Kidney glomerular epithelial cell (primary cell): ENCODE data around the gene DOCK10.

Source experiments
- DNase-seq: peaks from one replicate; lab custom pipeline; 2025; lab: John Stamatoyannopoulos, UW

The DOCK10 gene

GRCh38 chr2:224833986-224834385, 208.3 kb downstream of the DOCK10 start:
- no peak for DNase-seq

DNA sequence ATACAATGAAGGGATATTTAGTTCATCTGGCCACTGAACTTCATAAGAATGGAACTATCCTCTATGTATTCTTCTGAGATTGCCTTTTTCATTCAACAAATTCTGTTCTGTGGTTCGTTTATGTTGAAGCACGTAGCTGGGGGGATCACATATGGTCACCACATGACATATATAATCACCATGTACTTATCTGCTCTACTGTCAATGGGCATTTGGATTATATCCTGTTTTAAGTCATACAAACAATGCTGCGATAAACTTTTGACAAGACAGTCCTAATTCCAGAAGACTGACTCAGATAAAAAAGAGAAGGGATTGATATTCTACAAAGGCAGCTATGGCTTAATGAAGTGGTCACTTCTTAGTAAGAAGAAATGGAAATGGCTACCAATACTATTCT, 210.1 kb downstream of the DOCK10 start:
- no peak for DNase-seq

GRCh38 chr2:224831530-224831929, 210.7 kb downstream of the DOCK10 start:
- DNase-seq, result no peak

GRCh38 chr2:224820283-224820991, 221.8 kb downstream of the DOCK10 start:
- DNase-seq, result no peak

- DNase-seq, result no peak
Measured at GRCh38 chr2:224819075-224819474, 223.2 kb downstream of the DOCK10 start.

- DNase-seq, result no peak
Measured at GRCh38 chr2:224817676-224818075, 224.6 kb downstream of the DOCK10 start.

DNA sequence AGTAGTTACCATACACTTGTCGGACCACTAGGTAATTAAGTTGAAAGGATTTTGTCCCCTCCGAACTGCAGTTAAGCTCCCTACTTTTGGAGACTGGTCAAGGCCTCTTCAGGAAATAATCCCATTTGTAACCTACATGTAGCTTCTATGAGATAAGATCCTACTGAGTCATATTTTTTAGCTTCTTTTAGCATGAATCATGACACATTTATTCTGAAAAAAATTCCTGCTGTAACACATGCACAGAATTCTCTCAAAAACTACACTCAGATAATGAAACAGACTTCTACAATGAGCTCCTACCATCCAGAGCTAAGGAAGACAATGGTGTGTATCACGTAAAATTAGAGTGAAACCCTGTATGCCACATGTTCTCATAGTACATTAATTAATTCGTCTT, 225.5 kb downstream of the DOCK10 start:
- DNase-seq, result peak; percentile 77

DNA sequence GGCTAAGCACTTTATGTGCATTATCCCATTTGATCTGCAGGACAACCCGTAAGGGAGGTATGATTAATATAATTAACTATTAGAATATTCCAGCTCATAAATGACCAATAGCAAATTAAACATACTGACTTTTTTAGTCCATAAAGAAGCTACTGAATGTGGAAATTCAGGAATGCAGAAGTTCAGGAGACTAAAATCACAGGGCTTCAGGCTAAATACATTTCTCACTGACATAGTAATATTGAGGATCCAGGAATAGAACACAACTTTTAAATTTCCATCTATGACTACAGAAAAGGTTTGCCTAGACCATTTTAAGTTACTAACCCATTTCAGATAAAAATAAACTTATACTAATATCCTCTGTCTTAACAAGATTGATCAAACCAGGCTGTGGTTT, 228.7 kb downstream of the DOCK10 start:
- no peak for DNase-seq

- no peak for DNase-seq
Measured at GRCh38 chr2:224807153-224807964, 234.9 kb downstream of the DOCK10 start.

GRCh38 chr2:224803930-224804329, 238.3 kb downstream of the DOCK10 start:
- DNase-seq, result no peak

DNA sequence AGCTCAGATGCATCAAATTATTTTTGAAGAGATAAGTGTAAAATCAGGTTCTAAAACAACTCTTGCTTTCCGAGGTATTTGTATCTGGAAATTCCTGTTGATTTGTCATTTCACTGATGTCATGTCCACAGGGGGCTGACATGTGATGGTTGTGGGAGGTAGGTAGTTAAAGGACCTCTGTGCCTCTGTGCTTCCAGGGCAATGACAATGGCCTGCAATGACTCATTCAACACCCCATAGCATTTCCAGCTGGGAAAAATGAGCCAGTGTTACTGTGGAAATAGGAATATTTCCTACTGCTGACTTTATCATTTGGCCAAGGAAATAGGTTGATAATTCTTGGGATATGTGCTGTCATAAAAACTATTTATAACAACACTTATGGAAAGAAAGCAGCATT, 239.9 kb downstream of the DOCK10 start:
- no peak for DNase-seq

GRCh38 chr2:224801360-224801759, 240.9 kb downstream of the DOCK10 start:
- DNase-seq, result no peak

GRCh38 chr2:224799691-224800090, 242.6 kb downstream of the DOCK10 start:
- DNase-seq, result no peak

DNA sequence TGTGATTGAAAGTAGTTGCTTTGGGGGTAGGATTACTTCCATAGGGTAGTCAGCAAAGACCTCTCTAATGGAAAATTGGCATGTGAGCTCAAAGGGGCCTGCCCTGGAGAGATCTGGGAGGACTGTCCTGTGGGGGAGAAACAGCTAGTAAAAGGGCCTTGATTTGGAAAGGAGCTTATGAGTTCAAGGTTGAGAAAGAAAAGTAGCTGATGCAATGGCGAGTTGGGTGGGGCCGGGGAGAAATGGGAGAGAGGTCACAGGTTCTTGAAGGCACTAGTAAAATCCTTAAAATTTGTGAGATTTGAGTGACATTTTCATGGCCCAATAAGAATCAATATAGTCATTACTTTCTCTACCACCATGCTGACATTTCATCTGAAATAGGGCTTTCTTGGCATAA, 244.1 kb downstream of the DOCK10 start:
- no peak for DNase-seq

GRCh38 chr2:224796695-224797305, 245.5 kb downstream of the DOCK10 start:
- DNase-seq, result no peak

GRCh38 chr2:224793946-224794345, 248.3 kb downstream of the DOCK10 start:
- no peak for DNase-seq

- DNase-seq, result no peak
Measured at GRCh38 chr2:224786848-224787247, 255.4 kb downstream of the DOCK10 start.

DNA sequence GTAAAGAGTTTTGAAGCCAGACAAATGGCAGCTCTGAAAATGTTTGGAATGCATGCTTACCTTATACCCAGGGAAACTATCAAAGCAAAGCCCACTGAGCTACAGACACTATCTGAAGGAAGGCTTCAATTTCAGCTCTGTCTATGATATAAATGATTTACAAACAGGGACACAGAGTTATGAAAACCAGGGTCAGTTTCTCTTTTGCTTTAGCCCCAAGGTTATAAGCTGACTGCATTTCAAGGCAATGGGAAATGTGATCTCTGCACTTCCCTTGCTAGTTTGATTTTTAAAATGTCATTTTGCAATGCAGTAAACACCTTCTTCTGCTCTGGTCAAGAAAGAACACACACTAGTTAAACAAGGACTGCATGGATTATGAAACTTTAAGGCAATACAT, 260.9 kb downstream of the DOCK10 start:
- no peak for DNase-seq

- DNase-seq, result no peak
Measured at GRCh38 chr2:224780823-224781222, 261.4 kb downstream of the DOCK10 start.

GRCh38 chr2:224780106-224780505, 262.2 kb downstream of the DOCK10 start:
- no peak for DNase-seq

GRCh38 chr2:224778474-224778877, 263.8 kb downstream of the DOCK10 start:
- DNase-seq, result peak; percentile 56

GRCh38 chr2:224777559-224777930, 264.7 kb downstream of the DOCK10 start:
- DNase-seq, result no peak
